Body of pancreas (tissue), 4 donors: Measurements from ENCODE around the gene DACH1. TPM values are rescaled to one million over a fixed set of nuclear protein-coding genes. Genes with fewer than 3 reads are reported as not detected.

Source experiments
- ATAC-seq: fragments of 150-250 bp; one replicate; pipeline ENCODE4 v1.9.1; 2016
- DNase-seq, 4 donors: peaks; one replicate each; pipeline ENCODE4 v3.0.0-alpha.2; 2019
- H3K27ac ChIP-seq, 4 donors: fragments of 200-600 bp; sonication (generic); 1 replicate in 3 of 4; 2 replicates in 1 of 4; pipeline versions ENCODE4 v1.5.1 to v1.6.1; 2016 to 2019; ENCODE audit warnings: mild to moderate bottlenecking in 1 of 4, mixed read lengths in 1 of 4, moderate library complexity in 1 of 4
- H3K27me3 ChIP-seq, 2 donors: fragments of 200-600 bp; sonication (generic); one replicate each; pipeline ENCODE4 v1.6.0; 2016; ENCODE audit warnings: mild to moderate bottlenecking in 1 of 2
- H3K36me3 ChIP-seq, 2 donors: fragments of 200-600 bp; sonication (generic); replicated peaks in 1 of 2; 2 replicates each; pipeline ENCODE4 v1.5.1; 2016; ENCODE audit warnings: low read depth in 2 of 2; ENCODE audit not compliant: insufficient read depth in 1 of 2
- H3K4me1 ChIP-seq: fragments of 200-600 bp; sonication (generic); one replicate; pipeline ENCODE4 v1.6.0; 2016
- H3K4me3 ChIP-seq, 2 donors: fragments of 200-600 bp; sonication (generic); 1 replicate in 1 of 2; 2 replicates in 1 of 2; pipeline ENCODE4 v1.5.1; 2016 to 2019
- H3K9me3 ChIP-seq, 3 donors: fragments of 200-600 bp; sonication (generic); 1 replicate in 2 of 3; 2 replicates in 1 of 3; pipeline ENCODE4 v1.5.1; 2016
- POLR2A ChIP-seq, 3 donors: fragments of 450-650 bp; IDR thresholded peaks; one replicate each; pipeline ENCODE4 v1.6.1; 2016; ENCODE audit warnings: antibody characterized with exemption in 3 of 3, mild to moderate bottlenecking in 2 of 3
- WGBS, 2 donors: methylation state at CpG; one replicate each; pipeline ENCODE4 v1.1.5; 2017; 5-methylcytosine and 5-hydroxymethylcytosine counted together
- intact Hi-C: fragments of 100-400 bp; cut with DNase I; formaldehyde crosslinking; loops from one replicate; pipeline ENCODE4 v1.15.1; 2023
- total RNA-seq, 2 donors: library from RNA; depleted of rRNA; stranded (reverse); fragments of >200 nt; gene quantifications; one replicate each; pipeline ENCODE4 v1.1.0, GENCODE V29; 2016
- TF ChIP-seq, protein P1 (sequence below), 7 experiments: fragments of 450-650 bp in 4 of 7; fragments of 200-600 bp in 3 of 7; sonication (generic) in 3 of 7; IDR thresholded peaks; one replicate each; pipeline ENCODE4 v1.5.1; 2016 to 2019; ENCODE audit warnings: antibody characterized with exemption in 7 of 7

DACH1 gene
- total RNA-seq, 2 donors from 2014 or later, result 2.9 to 3.3 TPM

DNA sequence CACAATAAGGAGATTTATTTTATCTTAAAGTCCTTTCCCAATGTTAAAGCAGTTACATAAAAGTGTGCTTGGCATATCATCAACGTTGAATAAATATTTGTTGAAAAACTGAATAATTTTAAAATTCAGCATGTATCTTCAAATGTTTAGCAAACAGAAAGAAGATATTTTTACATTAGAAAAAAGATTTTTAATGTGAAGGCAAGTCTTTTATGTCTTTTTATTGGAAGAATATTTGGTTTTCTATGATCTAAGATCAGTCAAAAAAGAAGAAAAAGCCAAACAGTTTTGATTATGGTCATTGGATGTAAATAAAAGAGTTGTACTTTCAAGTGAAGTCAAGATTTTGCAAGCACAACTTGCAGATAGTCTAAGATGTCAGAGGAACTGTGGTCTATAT is 397.4 kb downstream of the DACH1 start:
- Histone ChIP-seq H3K4me1 (no peaks in the 10 kb centered on the region), H3K27me3 (no peaks in the 10 kb centered on the region), H3K36me3 (no peaks in the 10 kb centered on the region), H3K27ac (no peak overlapping the region), H3K4me3 (no peak overlapping the region), H3K9me3 (no peaks in the 10 kb centered on the region)
- DNase-seq, result no peak
- TF ChIP-seq, protein P1, sequence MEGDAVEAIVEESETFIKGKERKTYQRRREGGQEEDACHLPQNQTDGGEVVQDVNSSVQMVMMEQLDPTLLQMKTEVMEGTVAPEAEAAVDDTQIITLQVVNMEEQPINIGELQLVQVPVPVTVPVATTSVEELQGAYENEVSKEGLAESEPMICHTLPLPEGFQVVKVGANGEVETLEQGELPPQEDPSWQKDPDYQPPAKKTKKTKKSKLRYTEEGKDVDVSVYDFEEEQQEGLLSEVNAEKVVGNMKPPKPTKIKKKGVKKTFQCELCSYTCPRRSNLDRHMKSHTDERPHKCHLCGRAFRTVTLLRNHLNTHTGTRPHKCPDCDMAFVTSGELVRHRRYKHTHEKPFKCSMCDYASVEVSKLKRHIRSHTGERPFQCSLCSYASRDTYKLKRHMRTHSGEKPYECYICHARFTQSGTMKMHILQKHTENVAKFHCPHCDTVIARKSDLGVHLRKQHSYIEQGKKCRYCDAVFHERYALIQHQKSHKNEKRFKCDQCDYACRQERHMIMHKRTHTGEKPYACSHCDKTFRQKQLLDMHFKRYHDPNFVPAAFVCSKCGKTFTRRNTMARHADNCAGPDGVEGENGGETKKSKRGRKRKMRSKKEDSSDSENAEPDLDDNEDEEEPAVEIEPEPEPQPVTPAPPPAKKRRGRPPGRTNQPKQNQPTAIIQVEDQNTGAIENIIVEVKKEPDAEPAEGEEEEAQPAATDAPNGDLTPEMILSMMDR (IDR thresholded peaks at IDR 0.05), result no peak
- WGBS, 2 donors, result 28 to 37% methylated on average over 1 of the region's 1 CpG
- no peak for ATAC-seq
- intact Hi-C loops, result no loop called here

GRCh38 chr13:71464686-71465085 is 402.3 kb downstream of the DACH1 start:
- Histone ChIP-seq H3K9me3 (no peaks in the 10 kb centered on the region), H3K4me1 (no peaks in the 10 kb centered on the region), H3K27me3 (no peaks in the 10 kb centered on the region), H3K36me3 (no peaks in the 10 kb centered on the region), H3K4me3 (no peak overlapping the region), H3K27ac (no peak overlapping the region)
- TF ChIP-seq, protein P1 (IDR thresholded peaks at IDR 0.05), result no peak
- TF ChIP-seq POLR2A (IDR thresholded peaks at IDR 0.05), result no peak
- ATAC-seq, result no peak
- DNase-seq, result no peak
- 45 to 47% methylated on average over 1 of the region's 1 CpG for WGBS, 2 donors
- intact Hi-C loops, result no loop called here

- Histone ChIP-seq H3K9me3 (no peaks in the 10 kb centered on the region), H3K4me3 (no peak overlapping the region), H3K27ac (no peak overlapping the region), H3K36me3 (no peaks in the 10 kb centered on the region), H3K4me1 (no peaks in the 10 kb centered on the region), H3K27me3 (no peaks in the 10 kb centered on the region)
- DNase-seq (no peak), ATAC-seq (no peak)
- intact Hi-C loops, result no loop called here
- WGBS, 2 donors, result 73 to 75% methylated on average over 1 of the region's 1 CpG
- TF ChIP-seq, protein P1 (IDR thresholded peaks at IDR 0.05), result no peak
- TF ChIP-seq POLR2A (IDR thresholded peaks at IDR 0.05), result no peak
Measured at GRCh38 chr13:71461892-71462291, 405.1 kb downstream of the DACH1 start.

DNA sequence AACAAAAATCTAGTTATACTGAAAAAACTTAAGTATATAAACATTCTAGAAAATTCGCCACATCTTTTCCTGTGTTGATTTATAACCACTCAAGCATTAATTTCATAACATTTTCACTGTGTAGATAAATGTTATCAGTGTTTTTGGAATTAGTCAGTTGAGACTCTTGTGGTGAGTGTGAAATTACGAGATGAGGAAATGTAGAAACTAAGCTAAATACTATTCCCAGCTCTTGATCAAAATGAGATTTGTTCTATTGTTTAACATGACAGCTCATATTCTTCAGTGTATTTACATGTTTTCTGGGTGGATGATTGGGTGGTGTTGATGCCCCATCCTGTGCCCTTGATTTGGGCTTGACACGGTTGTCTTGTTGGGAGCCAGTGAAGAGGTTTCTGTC is 406.8 kb downstream of the DACH1 start:
- intact Hi-C loops, result no loop called here
- Histone ChIP-seq H3K36me3 (no peaks in the 10 kb centered on the region), H3K4me1 (no peaks in the 10 kb centered on the region), H3K27me3 (no peaks in the 10 kb centered on the region), H3K9me3 (no peaks in the 10 kb centered on the region), H3K4me3 (no peak overlapping the region), H3K27ac (no peak overlapping the region)
- 33 to 39% methylated on average over 3 of the region's 3 CpGs for WGBS, 2 donors
- ATAC-seq (no peak), DNase-seq (no peak)
- TF ChIP-seq, protein P1 (IDR thresholded peaks at IDR 0.05), result no peak
- TF ChIP-seq POLR2A (IDR thresholded peaks at IDR 0.05), result no peak

DNA sequence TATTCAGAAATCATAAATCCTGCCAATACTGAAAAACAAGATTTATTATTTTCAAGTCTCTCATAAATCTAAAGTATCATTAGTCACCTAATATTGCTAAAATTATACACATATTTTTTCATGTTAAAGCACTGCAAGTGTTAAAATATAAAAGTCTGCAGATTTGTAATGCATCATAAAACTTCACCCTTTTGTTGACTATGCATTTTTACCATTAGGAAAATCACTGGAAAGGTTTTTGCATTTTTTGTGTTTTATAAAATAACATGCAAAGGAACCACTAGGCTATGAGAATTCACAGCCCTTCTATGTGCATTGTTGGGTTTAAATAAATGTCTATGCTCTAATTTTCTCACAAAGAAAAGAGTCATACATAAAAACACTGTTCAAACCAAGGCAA is 407.3 kb downstream of the DACH1 start:
- Histone ChIP-seq H3K27ac (no peak overlapping the region), H3K27me3 (no peaks in the 10 kb centered on the region), H3K36me3 (no peaks in the 10 kb centered on the region), H3K9me3 (no peaks in the 10 kb centered on the region), H3K4me3 (no peak overlapping the region), H3K4me1 (no peaks in the 10 kb centered on the region)
- intact Hi-C loops, result no loop called here
- ATAC-seq (no peak), DNase-seq (no peak)
- no peak for TF ChIP-seq POLR2A (IDR thresholded peaks at IDR 0.05)
- TF ChIP-seq, protein P1 (IDR thresholded peaks at IDR 0.05), result no peak
